HepG2 (cell line): ENCODE measurements around the gene ZSCAN21. TPM values are rescaled to one million over a fixed set of nuclear protein-coding genes. Genes with fewer than 3 reads are reported as not detected.
A peak's percentile ranks its signal among the peaks of the same experiment; 100 is the strongest.

Experiments
- AGO1 ChIP-seq: fragments of 200-400 bp; formaldehyde crosslinking; IDR thresholded peaks from 2 replicates; pipeline ENCODE4 v1.6.1; 2017; ENCODE audit warnings: mild to moderate bottlenecking, low read depth, low read length, moderate library complexity; ENCODE audit not compliant: poor library complexity, severe bottlenecking
- CEBPZ ChIP-seq: IDR thresholded peaks from 2 replicates; pipeline ENCODE4 v1.6.1; 2012; ENCODE audit warnings: low read length, improper control_type of control experiment
- ETV5 ChIP-seq: IDR thresholded peaks from 2 replicates; pipeline ENCODE4 v1.6.1; 2018; ENCODE audit warnings: missing biosample characterization, missing genetic modification reagents, inconsistent platforms, borderline replicate concordance
- KAT2B ChIP-seq: fragments of 150-350 bp; IDR thresholded peaks from 2 replicates; pipeline ENCODE4 v1.6.1; 2014; ENCODE audit warnings: low read depth, low read length, borderline replicate concordance
- KLF15 ChIP-seq: sonication (generic); formaldehyde crosslinking; IDR thresholded peaks from 2 replicates; pipeline ENCODE4 v1.8.1; 2023; ENCODE audit warnings: borderline replicate concordance, mild to moderate bottlenecking, inconsistent platforms, missing genetic modification reagents, mixed read lengths
- NBN ChIP-seq: fragments of 450-650 bp; conservative IDR thresholded peaks from 2 replicates; pipeline ENCODE4 v1.6.1; 2017
- PHF20 ChIP-seq: sonication (generic); formaldehyde crosslinking; IDR thresholded peaks from 2 replicates; pipeline ENCODE4 v1.5.0; 2020; ENCODE audit warnings: mild to moderate bottlenecking, missing genetic modification reagents
- TFDP2 ChIP-seq: sonication (generic); formaldehyde crosslinking; IDR thresholded peaks from 2 replicates; pipeline ENCODE4 v1.4.0; 2020; ENCODE audit warnings: missing genetic modification reagents
- ZBTB1 ChIP-seq: sonication (generic); formaldehyde crosslinking; IDR thresholded peaks from 2 replicates; pipeline ENCODE4 v1.4.0; 2020; ENCODE audit warnings: missing genetic modification reagents, borderline replicate concordance
- ZBTB38 ChIP-seq: sonication (generic); formaldehyde crosslinking; IDR thresholded peaks from 2 replicates; pipeline ENCODE4 v1.5.1; 2020; ENCODE audit warnings: mild to moderate bottlenecking, missing genetic modification reagents
- ZC3H13 ChIP-seq: sonication (generic); formaldehyde crosslinking; IDR thresholded peaks from 2 replicates; pipeline ENCODE4 v1.8.1; 2023; ENCODE audit warnings: mild to moderate bottlenecking, missing genetic modification reagents, moderate library complexity
- ZFP36L1 ChIP-seq: sonication (generic); formaldehyde crosslinking; IDR thresholded peaks from 2 replicates; pipeline ENCODE4 v1.8.0; 2022; ENCODE audit warnings: mild to moderate bottlenecking, missing genetic modification reagents, moderate library complexity
- ZFP90 ChIP-seq: sonication (generic); formaldehyde crosslinking; IDR thresholded peaks from 2 replicates; pipeline ENCODE4 v1.8.0; 2022; ENCODE audit warnings: missing genetic modification reagents, mild to moderate bottlenecking, inconsistent platforms, borderline replicate concordance
- ZNF589 ChIP-seq: sonication (generic); formaldehyde crosslinking; conservative IDR thresholded peaks from 2 replicates; pipeline ENCODE4 v1.8.0; 2022; ENCODE audit warnings: mild to moderate bottlenecking, moderate library complexity, missing genetic modification reagents
- polyA plus RNA-seq, 8 experiments: library from polyadenylated mRNA; depleted of rRNA in 3 of 8; stranded (reverse) in 7 of 8; unstranded in 1 of 8; fragments of >200 nt; fragmentation: Illumina TruSeq in 4 of 8; extraction: Trizol in 4 of 8; gene quantifications; 2 replicates each; pipeline versions ENCODE4 v1.2.1 to v1.2.3, GENCODE V29; 2011 to 2016; ENCODE audit warnings: low read depth in 4 of 8, missing spikeins in 1 of 8, mixed read lengths in 1 of 8; ENCODE audit not compliant: insufficient read depth in 1 of 8
- total RNA-seq, 5 experiments: library from RNA; depleted of rRNA; stranded (reverse); fragments of >200 nt; fragmentation: Illumina TruSeq; extraction: Trizol; gene quantifications; 2 replicates each; pipeline ENCODE4 v1.2.3, GENCODE V29; 2016; ENCODE audit warnings: low read depth in 1 of 5
- TF ChIP-seq, protein P1 (sequence below): sonication (generic); formaldehyde crosslinking; IDR thresholded peaks from 2 replicates; pipeline ENCODE4 v1.4.0; 2020; ENCODE audit warnings: missing genetic modification reagents
- TF ChIP-seq, protein P2 (sequence below): sonication (generic); formaldehyde crosslinking; IDR thresholded peaks from 2 replicates; pipeline ENCODE4 v1.8.0; 2022; ENCODE audit warnings: low read depth, missing genetic modification reagents
- TF ChIP-seq, protein P3 (sequence below): sonication (generic); formaldehyde crosslinking; IDR thresholded peaks from 2 replicates; pipeline ENCODE4 v1.4.0; 2020; ENCODE audit warnings: mild to moderate bottlenecking, missing genetic modification reagents, borderline replicate concordance

ZSCAN21 gene
- total and polyA plus RNA-seq, 2 of the 13 experiments (the other 11 are each of a cell fraction or from before 2014, with no cell fraction given) = 7.0 to 10.0 TPM

- TF ChIP-seq CEBPZ = no peak
- TF ChIP-seq PHF20 = peak; percentile 86
- no peak for TF ChIP-seq ETV5 (CRISPR knock-in tag)
- no peak for TF ChIP-seq KLF15 (CRISPR knock-in tag)
- no peak for TF ChIP-seq AGO1
- TF ChIP-seq, protein P1, sequence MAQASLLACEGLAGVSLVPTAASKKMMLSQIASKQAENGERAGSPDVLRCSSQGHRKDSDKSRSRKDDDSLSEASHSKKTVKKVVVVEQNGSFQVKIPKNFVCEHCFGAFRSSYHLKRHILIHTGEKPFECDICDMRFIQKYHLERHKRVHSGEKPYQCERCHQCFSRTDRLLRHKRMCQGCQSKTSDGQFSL = peak; percentile 56; the same call in 1 of the 2 replicates
- 0 out of 2 replicates have a peak, but pooled peaks have one; percentile 18 for TF ChIP-seq ZC3H13 (CRISPR knock-in tag)
- no peak for TF ChIP-seq ZNF589 (CRISPR knock-in tag)
- no peak for TF ChIP-seq NBN
- peak; percentile 82; the same call in 1 of the 2 replicates for TF ChIP-seq ZFP90 (CRISPR knock-in tag)
- no peak for TF ChIP-seq KAT2B
- TF ChIP-seq ZBTB38 (CRISPR knock-in tag) = peak; percentile 88
- TF ChIP-seq, protein P2, sequence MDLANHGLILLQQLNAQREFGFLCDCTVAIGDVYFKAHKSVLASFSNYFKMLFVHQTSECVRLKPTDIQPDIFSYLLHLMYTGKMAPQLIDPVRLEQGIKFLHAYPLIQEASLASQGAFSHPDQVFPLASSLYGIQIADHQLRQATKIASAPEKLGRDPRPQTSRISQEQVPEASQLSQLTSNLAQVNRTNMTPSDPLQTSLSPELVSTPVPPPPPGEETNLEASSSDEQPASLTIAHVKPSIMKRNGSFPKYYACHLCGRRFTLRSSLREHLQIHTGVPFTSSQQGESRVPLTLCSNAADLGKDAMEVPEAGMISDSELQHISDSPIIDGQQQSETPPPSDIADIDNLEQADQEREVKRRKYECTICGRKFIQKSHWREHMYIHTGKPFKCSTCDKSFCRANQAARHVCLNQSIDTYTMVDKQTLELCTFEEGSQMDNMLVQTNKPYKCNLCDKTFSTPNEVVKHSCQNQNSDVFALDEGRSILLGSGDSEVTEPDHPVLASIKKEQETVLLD (CRISPR knock-in tag) = peak; percentile 84
- no peak for TF ChIP-seq ZBTB1 (CRISPR knock-in tag)
- TF ChIP-seq, protein P3, sequence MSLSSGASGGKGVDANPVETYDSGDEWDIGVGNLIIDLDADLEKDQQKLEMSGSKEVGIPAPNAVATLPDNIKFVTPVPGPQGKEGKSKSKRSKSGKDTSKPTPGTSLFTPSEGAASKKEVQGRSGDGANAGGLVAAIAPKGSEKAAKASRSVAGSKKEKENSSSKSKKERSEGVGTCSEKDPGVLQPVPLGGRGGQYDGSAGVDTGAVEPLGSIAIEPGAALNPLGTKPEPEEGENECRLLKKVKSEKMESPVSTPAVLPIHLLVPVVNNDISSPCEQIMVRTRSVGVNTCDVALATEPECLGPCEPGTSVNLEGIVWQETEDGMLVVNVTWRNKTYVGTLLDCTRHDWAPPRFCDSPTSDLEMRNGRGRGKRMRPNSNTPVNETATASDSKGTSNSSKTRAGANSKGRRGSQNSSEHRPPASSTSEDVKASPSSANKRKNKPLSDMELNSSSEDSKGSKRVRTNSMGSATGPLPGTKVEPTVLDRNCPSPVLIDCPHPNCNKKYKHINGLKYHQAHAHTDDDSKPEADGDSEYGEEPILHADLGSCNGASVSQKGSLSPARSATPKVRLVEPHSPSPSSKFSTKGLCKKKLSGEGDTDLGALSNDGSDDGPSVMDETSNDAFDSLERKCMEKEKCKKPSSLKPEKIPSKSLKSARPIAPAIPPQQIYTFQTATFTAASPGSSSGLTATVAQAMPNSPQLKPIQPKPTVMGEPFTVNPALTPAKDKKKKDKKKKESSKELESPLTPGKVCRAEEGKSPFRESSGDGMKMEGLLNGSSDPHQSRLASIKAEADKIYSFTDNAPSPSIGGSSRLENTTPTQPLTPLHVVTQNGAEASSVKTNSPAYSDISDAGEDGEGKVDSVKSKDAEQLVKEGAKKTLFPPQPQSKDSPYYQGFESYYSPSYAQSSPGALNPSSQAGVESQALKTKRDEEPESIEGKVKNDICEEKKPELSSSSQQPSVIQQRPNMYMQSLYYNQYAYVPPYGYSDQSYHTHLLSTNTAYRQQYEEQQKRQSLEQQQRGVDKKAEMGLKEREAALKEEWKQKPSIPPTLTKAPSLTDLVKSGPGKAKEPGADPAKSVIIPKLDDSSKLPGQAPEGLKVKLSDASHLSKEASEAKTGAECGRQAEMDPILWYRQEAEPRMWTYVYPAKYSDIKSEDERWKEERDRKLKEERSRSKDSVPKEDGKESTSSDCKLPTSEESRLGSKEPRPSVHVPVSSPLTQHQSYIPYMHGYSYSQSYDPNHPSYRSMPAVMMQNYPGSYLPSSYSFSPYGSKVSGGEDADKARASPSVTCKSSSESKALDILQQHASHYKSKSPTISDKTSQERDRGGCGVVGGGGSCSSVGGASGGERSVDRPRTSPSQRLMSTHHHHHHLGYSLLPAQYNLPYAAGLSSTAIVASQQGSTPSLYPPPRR (CRISPR knock-in tag) = no peak
- peak; percentile 69; the same call in 1 of the 2 replicates for TF ChIP-seq ZFP36L1
- TF ChIP-seq TFDP2 = peak; percentile 40; the same call in 1 of the 2 replicates
Observed at GRCh38 chr7:100049441-100050291, at the start of gene ZSCAN21 (continued).
